SK-N-MC (cell line): Measurements from ENCODE around the gene MROH8.

Source experiments
- DNase-seq: peaks from one replicate; pipeline ENCODE4 v3.0.0-alpha.2; 2011; ENCODE audit warnings: low read depth, low spot score
- H3K27ac ChIP-seq: fragments of 200-600 bp; sonication (generic); 2 replicates; pipeline ENCODE4 v1.5.1; 2016; ENCODE audit warnings: mixed run types
- H3K36me3 ChIP-seq: fragments of 200-600 bp; sonication (generic); 2 replicates; pipeline ENCODE4 v1.6.1; 2017; ENCODE audit warnings: antibody characterized with exemption, low read length, mixed read lengths; ENCODE audit not compliant: insufficient read depth
- H3K4me3 ChIP-seq: fragments of 200-600 bp; sonication (generic); 2 replicates; pipeline ENCODE4 v1.5.1; 2016
- H3K9ac ChIP-seq: fragments of 200-600 bp; sonication (generic); 2 replicates; pipeline ENCODE4 v1.8.0; 2017; ENCODE audit warnings: mixed run types, mixed read lengths; ENCODE audit not compliant: insufficient read length
- H3K9me3 ChIP-seq: fragments of 200-600 bp; sonication (generic); 2 replicates; pipeline ENCODE4 v1.6.1; 2017; ENCODE audit warnings: low read depth, mild to moderate bottlenecking, antibody characterized with exemption, low read length, moderate library complexity, mixed read lengths
- EZH2 ChIP-seq: fragments of 200-600 bp; sonication (generic); IDR thresholded peaks from one replicate; pipeline ENCODE4 v1.6.1; 2017; ENCODE audit warnings: antibody characterized with exemption
- FOXP2 ChIP-seq: optimal IDR thresholded peaks from 2 replicates; pipeline ENCODE3; 2011; ENCODE audit warnings: mild to moderate bottlenecking, moderate library complexity; ENCODE audit not compliant: insufficient read depth; ENCODE audit errors: extremely low read length, control extremely low read depth
- POLR2AphosphoS5 ChIP-seq: IDR thresholded peaks from 2 replicates; pipeline ENCODE4 v1.6.1; 2012; ENCODE audit warnings: mild to moderate bottlenecking, low read depth, low read length, borderline replicate concordance

The MROH8 gene

DNA sequence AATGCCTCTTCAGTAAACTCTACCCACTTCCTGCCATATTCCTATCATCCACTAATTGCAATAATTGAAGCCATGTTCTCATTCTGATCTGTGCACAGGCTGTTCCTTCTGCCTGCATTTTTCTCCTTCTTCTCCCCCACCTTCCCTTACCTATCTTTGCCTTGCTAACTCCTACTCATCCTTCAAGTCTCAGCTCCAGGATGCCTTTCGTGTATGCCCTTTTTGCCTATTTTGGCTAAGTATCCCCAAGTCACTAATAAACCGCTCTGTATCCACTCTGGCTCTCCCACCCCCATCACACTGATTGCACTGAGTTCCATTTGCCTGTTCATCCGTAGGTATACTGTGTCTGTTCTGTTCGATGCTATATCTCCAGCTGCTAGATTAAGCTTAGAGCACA, 6.5 kb downstream of the MROH8 start:
- DNase-seq: no peak
- no peak overlapping the region for H3K9ac ChIP-seq
- TF ChIP-seq FOXP2 (no peak), EZH2 (no peak), POLR2AphosphoS5 (no peak)
- H3K9me3 ChIP-seq: no peaks in the 10 kb centered on the region
- H3K36me3 ChIP-seq: no peaks in the 10 kb centered on the region
- H3K4me3 ChIP-seq: no peak overlapping the region
- H3K27ac ChIP-seq: no peak overlapping the region

GRCh38 chr20:37166867-37167266, 12.5 kb downstream of the MROH8 start:
- H3K4me3 ChIP-seq: no peak overlapping the region
- H3K27ac ChIP-seq: no peak overlapping the region
- H3K36me3 ChIP-seq: no peaks in the 10 kb centered on the region
- DNase-seq: no peak
- TF ChIP-seq EZH2: no peak
- no peak for TF ChIP-seq FOXP2
- TF ChIP-seq POLR2AphosphoS5: no peak
- no peak overlapping the region for H3K9ac ChIP-seq
- H3K9me3 ChIP-seq: no peaks in the 10 kb centered on the region

DNA sequence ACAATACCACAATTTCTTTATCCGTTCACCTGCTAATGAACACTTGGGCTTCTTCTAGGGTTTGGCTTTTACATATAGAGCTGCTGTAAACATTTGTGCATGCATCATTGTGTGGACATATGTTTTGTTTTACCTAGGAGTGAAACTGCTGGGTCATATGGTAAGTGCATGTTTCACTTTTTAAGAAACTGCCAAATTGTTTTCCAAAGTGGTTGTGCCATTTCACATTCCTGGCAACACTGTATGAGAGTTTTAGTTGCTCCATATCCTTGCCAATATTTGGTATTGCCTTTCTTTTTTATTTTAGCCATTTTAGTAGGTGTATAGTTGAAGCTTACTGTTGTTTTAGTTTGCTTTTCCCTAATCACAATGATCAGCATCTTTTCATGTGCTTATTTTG, 14.3 kb downstream of the MROH8 start:
- TF ChIP-seq FOXP2 (no peak), POLR2AphosphoS5 (no peak), EZH2 (no peak)
- Histone ChIP-seq H3K27ac (no peak overlapping the region), H3K36me3 (no peaks in the 10 kb centered on the region), H3K9me3 (no peaks in the 10 kb centered on the region), H3K4me3 (no peak overlapping the region), H3K9ac (no peak overlapping the region)
- DNase-seq: no peak

DNA sequence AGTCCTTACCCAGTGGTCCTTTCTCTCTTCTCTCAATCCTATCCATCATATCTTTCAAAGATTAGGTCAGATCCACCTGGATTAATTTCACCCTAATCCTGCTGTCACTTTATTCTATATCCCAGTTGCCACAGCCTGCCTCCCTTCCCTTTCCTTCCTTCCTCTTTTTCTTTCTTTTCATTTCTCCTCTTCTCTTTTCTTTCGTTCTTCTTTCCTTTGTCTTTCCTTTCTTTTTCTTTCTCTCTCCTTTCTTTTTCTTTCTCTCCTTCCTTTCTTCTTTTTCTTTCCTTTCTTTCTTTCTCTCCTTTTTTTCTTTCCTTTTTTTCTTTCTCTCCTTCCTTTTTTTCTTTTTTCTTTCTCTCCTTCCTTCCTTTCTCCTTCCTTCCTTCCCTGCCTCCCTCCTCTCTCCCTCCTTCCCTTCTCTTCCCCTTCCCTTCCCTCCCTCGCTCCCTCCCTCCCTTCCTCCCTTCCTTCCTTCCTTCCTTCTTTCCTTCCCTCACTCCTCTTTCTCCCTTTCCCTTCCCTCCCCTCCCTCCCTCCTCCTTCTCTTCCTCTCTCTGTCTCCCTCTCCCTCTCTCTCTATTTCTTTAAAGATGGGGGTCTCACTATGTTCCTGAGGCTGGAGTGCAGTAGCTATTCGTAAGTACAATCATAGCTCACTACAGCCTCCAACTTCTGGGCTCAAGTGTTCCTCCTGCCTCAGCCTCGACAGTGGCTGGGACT, 15.4 kb downstream of the MROH8 start:
- Histone ChIP-seq H3K27ac (no peak overlapping the region), H3K9ac (no peak overlapping the region), H3K4me3 (no peak overlapping the region), H3K36me3 (no peaks in the 10 kb centered on the region), H3K9me3 (no peaks in the 10 kb centered on the region)
- DNase-seq: no peak
- TF ChIP-seq POLR2AphosphoS5: no peak
- no peak for TF ChIP-seq FOXP2
- no peak for TF ChIP-seq EZH2

- DNase-seq: no peak
- no peak overlapping the region for H3K4me3 ChIP-seq
- no peaks in the 10 kb centered on the region for H3K36me3 ChIP-seq
- H3K27ac ChIP-seq: no peak overlapping the region
- H3K9me3 ChIP-seq: no peaks in the 10 kb centered on the region
- no peak for TF ChIP-seq POLR2AphosphoS5
- no peak for TF ChIP-seq EZH2
- no peak for TF ChIP-seq FOXP2
- no peak overlapping the region for H3K9ac ChIP-seq
Observed at GRCh38 chr20:37162646-37163045, 16.7 kb downstream of the MROH8 start.

DNA sequence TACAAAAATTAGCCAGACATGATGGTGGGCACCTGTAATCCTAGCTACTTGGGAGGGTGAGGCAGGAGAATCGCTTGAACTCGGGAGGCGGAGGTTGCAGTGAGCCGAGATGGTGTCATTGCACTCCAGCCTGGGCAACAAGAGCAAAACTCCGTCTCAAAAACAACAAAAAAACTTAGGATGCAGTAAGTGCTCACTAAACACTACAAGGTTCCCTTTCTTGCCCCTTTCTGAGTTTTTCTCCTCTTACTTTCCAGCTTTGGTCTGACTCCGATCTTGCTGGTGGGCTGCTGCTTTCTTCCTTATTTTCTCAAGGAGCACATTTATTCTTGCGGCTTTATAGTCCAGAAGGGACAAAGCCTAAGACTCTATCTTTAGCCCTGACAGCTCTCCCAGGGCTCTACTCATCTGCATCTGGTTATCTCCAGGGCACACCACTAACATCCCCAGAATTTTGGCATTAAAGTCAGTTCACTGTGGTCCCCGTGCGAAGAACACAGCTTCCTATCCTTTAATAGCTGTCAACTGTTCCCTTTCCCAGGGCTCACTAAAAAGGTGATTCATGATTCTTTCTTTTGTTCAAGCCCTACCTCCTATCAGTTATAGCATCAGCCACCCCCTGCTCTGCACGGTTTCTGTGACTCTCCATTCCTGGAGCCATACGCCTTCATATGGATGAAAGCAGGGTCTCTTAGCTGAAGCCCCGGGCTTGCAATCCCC, 17.4 kb downstream of the MROH8 start:
- Histone ChIP-seq H3K27ac (no peak overlapping the region), H3K9me3 (no peaks in the 10 kb centered on the region), H3K36me3 (no peaks in the 10 kb centered on the region), H3K9ac (no peak overlapping the region), H3K4me3 (no peak overlapping the region)
- no peak for TF ChIP-seq FOXP2
- no peak for TF ChIP-seq EZH2
- no peak for TF ChIP-seq POLR2AphosphoS5
- DNase-seq: no peak

GRCh38 chr20:37160683-37161082, 18.7 kb downstream of the MROH8 start:
- no peak overlapping the region for H3K27ac ChIP-seq

GRCh38 chr20:37158248-37158647, 21.1 kb downstream of the MROH8 start:
- H3K9ac ChIP-seq: no peak overlapping the region
- H3K36me3 ChIP-seq: no peaks in the 10 kb centered on the region
- no peak for DNase-seq
- TF ChIP-seq POLR2AphosphoS5 (no peak), FOXP2 (no peak), EZH2 (no peak)
- no peak overlapping the region for H3K4me3 ChIP-seq
- H3K27ac ChIP-seq: no peak overlapping the region
- H3K9me3 ChIP-seq: no peaks in the 10 kb centered on the region

More at GRCh38 chr20:37160683-37161082, 18.7 kb downstream of the MROH8 start:
- no peak for TF ChIP-seq POLR2AphosphoS5
- no peak for TF ChIP-seq FOXP2
- TF ChIP-seq EZH2: no peak
- no peak overlapping the region for H3K9ac ChIP-seq
- H3K4me3 ChIP-seq: no peak overlapping the region
- DNase-seq: no peak
- no peaks in the 10 kb centered on the region for H3K36me3 ChIP-seq
- no peaks in the 10 kb centered on the region for H3K9me3 ChIP-seq

GRCh38 chr20:37155987-37156386, 23.4 kb downstream of the MROH8 start:
- Histone ChIP-seq H3K4me3 (no peak overlapping the region), H3K9me3 (no peaks in the 10 kb centered on the region), H3K9ac (no peak overlapping the region), H3K27ac (no peak overlapping the region), H3K36me3 (no peaks in the 10 kb centered on the region)
- no peak for DNase-seq
- TF ChIP-seq POLR2AphosphoS5 (no peak), EZH2 (no peak), FOXP2 (no peak)
